Measurements from ENCODE around the gene PEX10.
"Not testable (repeated sequence)": the region's sequence is repeated elsewhere in the genome, so short reads cannot be mapped to it uniquely, and the experiment has no call there.

Gene PEX10

DNA sequence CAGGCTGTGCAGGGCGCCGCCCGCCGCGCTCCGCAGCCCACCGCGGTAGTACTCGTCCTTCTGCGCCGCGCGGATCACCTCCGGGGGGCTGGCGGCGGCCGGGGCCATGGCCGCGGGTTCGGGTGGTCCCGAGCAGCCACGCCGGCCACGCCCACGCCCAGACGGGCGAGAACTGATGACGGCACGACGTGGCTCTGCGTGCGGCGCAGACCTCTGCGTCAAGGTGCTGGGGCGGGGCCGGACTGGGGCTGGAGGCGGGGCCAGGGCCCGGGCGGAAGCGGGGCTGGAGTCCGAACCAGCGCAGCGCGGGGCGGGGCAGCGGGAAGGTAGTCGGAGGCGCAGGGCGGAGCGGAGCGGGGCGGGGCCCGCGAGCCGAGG lies at the start of gene PEX10:
TSS of gene PEX10 (minus strand) at position 170 of the 378 bp plus-strand sequence. CDS start at position 108, 62 bp downstream.
- peak; percentile 96 to 99 for DNase-seq (ENCODE audit: low read depth in 2 of 2, low spot score in 1 of 2)

DNA sequence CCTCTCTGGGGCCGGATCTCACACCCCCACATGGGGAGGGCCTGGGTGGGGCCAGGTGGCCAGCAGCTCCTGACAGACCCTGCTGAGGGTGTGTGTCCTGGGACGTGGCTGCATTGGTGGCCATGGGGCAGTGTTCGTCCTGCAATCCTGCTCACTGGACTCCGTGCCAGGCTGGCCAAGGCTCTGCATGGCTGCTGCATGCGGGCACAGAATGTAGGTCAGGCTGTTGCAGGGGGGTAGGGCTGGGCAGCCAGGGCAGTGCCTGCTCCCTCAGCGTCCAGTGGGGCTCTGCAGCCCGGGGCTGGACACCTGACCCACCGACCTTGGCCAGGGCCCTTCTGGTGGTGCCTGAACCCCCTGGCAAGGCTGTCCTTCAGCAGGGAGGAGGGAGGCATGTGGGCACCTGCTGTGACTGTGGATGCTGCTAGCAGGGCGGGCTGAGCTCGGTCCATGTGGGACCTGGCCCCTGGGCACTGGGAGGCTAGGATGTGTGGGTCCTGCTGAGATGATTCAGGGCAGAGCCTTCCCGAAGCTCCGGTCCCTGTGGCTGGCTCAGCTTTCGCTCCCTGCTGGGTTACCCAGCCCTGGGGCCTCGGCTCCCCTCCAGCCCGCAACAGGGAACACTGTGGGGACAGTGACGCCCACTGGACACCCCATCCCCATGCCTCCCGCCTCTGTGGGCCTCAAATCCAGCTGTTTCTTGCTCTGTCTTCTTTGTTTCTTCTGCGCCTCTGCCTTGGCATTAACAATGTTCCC lies 48.8 kb upstream of the PEX10 start:
- no peak for DNase-seq (ENCODE audit: low read depth in 2 of 2, low spot score in 1 of 2)

DNA sequence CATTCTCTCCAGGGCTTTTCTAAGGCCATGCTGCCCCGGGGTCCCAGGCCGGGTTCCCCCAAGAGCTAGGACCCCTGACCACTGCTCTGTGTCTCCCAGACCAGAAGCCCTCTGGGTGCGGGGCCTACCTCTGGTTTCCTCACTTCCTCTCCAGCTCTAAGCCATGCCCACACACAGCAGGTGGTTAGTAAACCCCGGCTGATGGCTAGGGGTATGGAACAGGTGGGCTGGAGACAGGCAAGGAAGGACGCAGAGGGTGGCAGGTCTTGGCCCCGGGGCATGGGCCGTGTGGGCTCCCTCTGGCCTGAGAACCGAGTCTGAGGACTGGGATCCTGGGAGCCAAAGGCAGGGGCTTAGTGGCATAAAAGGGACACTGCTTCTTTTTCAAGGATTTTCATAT lies 47.8 kb upstream of the PEX10 start:
- no peak for DNase-seq (ENCODE audit: low read depth in 2 of 2, low spot score in 1 of 2)

DNA sequence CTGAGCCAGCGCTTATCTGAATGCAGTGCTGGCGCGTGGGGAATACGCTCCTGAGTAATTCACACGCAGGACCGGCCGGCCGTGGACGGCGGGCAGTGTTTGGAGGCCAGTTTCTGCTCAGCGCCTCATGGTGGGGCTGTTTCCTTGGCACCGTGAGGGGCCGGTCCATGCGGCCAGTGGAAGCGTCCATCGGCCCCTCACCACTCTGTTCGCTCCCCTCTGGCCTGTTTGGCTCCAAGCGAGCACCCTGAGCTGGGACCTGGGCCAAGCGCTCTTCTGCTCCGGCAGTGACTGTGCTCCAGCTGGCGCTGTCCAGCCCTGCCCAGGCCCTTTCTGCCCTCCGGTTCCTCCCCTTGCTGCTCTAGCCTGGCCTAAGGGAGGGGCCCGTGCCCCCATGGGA lies 47.4 kb upstream of the PEX10 start:
- no peak for DNase-seq (ENCODE audit: low read depth in 2 of 2, low spot score in 1 of 2)

DNA sequence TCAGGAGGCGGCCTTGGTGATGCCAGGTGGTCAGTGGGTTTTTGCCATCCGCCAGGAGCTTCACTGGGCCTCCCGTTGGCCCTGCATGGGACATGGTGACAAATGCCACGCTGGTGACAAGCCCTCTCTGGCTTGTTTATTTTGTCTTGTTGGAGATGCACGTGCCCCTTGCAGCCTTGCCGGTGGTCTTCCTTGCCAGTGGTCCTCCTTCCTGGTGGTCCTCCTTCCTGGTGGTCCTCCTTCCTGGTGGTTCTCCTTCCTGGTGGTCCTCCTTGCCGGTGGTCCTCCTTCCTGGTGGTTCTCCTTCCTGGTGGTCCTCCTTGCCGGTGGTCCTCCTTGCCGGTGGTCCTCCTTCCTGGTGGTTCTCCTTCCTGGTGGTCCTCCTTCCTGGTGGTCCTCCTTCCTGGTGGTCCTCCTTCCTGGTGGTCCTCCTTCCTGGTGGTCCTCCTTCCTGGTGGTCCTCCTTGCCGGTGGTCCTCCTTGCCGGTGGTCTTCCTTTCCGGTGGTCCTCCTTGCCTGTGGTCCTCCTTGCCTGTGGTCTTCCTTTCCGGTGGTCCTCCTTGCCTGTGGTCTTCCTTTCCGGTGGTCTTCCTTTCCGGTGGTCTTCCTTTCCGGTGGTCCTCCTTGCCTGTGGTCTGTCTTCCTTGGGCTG lies 46.9 kb upstream of the PEX10 start:
- not testable (repeated sequence) for DNase-seq (ENCODE audit: low read depth in 2 of 2, low spot score in 1 of 2)

DNA sequence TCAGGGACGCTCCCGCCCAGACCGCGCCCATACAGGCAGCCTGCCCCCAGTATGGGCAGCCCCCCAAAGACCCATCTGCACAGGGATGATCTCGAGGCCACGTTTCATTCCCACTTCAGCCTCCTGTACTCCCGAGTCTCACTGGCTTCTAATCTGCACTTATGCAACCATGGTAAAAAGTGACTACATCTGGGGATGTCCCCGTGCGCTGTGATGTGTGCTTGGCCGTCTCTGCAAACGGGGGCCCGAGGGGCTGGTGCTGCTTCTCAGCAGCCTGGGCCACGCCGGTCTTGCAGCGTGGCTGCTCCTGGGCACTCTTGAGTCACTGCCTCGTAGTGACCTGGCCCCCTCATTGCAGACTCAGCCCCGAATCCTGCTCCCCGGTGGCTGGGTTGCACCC lies 46.3 kb upstream of the PEX10 start:
- DNase-seq (ENCODE audit: low read depth in 2 of 2, low spot score in 1 of 2), result no peak

DNA sequence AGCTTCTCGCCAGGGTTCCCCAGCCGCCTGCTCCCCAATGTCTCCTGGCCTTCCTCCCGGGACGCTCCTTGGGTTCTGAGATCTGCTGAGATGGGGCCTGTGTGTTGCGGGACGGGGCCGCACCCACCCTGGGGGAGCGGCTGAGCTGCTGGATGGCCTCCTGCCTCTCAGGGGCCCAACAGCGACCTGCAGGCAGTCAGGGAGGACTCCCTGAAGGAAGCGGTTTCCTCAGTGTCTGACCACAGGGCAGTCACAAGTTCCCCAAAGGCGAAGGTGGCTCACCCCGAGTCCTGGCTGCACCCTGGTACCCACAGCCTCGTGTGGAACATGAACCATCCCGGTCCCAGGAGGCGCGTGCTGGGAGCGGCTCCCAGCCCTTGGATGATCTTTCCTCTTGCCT lies 45.1 kb upstream of the PEX10 start:
- DNase-seq (ENCODE audit: low read depth in 2 of 2, low spot score in 1 of 2), result no peak

DNA sequence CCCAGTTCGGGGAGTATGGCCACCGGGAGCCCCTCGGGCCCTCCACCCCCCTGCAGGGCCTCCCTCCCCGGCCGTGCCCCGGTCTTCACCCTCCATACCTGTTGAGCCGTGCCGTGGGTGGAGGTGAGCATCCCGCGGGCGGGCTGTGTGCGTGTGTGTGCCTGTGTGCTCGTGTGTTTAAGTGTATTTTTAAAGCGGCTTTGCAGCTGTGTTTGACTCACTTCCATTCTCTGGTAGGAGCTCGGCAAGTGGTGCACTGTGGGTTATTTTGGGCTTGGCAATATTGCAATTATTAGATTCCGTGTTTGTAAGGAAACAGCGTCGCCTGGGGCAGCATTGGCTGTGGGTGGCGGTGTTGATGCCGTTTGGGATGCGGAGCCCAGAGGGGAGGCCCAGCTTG lies 43.4 kb upstream of the PEX10 start:
- DNase-seq (ENCODE audit: low read depth in 2 of 2, low spot score in 1 of 2), result no peak

DNA sequence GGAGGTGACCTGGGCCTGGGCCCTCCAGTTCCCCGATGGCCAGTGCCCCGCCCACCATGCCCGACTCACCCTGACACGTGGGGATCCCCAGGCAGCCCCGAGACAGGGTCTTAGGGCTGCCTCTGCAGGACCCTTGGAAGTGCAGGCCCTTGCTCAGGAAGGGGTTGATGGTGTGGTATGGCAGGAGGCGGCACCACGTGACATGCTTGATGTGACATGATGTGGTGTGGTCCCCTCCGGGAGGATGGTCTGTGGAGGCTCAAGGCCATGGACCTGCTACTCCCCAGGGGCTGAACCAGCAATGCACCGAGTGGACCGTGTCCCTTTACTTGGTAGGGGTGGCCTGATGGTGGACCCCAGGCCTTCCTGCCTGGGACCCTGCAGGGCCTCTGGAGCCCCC lies 41.9 kb upstream of the PEX10 start:
- no peak for DNase-seq (ENCODE audit: low read depth in 2 of 2, low spot score in 1 of 2)

DNA sequence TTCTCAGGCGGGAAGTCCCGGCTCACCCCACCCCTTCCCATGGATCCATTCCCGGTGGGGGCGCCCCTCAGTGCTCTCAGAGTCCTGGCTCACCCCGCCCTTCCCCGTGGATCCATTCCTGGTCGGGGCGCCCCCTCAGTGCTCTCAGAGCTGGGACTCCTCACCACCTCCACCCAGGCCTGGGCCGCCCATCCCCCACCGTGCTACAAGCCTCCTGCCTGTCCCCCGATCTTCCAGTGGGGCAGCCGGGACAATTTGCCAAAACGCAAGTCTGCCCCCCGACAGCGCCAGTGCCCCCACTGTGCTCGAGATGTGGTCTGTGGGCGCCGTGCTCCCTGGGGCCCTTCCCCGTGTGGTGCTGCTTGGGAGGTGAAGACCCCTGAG lies 40.6 kb upstream of the PEX10 start:
- DNase-seq (ENCODE audit: low read depth in 2 of 2, low spot score in 1 of 2), result no peak

DNA sequence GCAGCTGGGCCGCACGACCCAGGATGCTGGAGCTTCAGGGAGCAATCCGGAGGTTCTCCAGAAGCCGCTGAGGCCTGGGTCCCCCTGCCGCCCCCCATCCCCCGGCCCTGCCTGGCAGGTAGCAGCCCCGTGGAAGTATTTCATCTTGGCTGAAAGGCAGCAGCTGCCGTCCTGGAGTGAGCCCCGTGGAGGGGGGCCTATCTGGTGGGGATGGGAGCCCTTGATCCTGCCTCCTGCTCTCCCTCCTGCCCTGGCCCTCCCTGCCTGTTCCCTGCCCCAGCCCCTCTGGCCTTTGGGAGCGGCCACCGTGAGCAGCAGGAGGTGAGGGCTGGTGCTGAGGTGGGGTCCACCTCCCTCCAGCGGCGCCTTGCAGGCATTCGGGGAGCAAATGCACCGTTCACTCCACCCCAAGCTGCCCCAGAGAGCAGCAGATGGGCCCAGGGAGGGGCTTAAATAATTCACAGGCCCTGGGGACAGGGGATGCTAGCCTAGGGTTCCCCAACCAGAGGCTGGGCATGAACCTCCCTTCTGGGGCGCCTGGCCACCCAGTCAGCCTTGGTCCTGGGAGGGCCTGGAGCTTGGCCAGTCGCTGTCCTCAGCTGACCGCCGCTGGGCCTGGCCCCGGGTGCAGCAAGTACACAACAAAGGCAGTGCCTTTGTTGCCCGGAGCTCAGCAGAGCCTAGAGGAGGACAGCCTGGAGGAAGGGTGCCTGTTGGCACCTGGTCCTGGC lies 40.0 kb upstream of the PEX10 start:
- DNase-seq (ENCODE audit: low read depth in 2 of 2, low spot score in 1 of 2), result no peak

DNA sequence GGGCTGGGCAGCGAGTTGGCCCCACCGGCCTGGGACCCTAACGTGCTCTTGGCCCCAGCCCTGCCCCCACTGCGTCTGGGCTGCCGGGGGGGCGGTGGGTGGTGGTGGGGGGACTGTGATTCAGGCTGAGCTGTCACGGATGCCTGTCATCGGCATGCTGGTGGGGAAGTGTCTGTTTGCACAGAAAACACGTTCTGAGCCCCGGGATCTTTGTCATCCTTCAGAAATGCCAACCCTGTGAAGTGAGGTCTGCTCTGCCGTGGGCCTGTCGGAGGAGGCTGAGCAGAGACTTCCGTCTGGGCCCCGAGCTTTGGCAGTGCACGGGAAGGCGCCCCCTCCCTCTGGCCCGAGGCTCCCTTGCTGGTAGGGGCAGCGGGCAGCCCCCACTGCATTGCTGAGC lies 39.4 kb upstream of the PEX10 start:
- no peak for DNase-seq (ENCODE audit: low read depth in 2 of 2, low spot score in 1 of 2)

DNA sequence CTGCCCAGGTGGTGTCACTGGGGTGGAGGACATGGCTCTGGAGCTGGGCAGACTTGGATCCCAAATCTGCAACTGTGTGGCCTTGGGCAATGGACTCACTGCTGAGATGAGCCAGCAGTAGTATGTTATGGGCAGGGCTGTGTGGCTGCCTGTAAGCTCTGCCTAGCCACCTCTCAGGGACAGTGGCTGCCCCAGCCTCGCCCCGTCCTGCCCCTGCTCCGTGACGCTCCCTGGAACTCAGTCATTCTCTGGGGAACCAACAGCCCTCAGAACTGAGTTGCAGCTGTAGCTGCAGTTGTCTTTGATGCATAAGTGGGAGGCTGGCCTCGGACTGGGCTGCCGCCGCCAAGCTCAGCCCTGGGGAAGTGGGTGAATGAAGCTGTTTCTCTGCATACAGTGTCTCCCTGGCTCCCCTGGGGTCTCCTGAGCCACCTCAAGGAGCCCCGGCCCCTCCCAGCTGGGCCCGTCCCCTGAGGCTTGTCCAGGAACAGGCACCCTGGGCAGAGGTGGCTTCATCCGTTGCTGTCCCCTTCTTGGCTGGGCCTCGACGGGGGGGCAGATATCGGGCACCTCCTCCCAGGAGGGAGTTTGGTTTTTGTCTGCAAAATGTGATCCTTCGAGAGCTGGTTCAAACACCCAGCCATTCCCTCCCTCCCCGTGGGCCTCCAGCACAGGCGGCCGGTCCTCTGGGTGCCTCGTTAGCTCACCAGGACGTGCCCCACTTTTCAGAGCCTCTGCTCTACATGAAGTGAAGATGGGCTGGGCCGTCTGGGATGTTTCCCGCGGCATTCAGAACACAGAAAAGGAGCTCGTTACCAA lies 37.5 kb upstream of the PEX10 start:
- no peak for DNase-seq (ENCODE audit: low read depth in 2 of 2, low spot score in 1 of 2)

DNA sequence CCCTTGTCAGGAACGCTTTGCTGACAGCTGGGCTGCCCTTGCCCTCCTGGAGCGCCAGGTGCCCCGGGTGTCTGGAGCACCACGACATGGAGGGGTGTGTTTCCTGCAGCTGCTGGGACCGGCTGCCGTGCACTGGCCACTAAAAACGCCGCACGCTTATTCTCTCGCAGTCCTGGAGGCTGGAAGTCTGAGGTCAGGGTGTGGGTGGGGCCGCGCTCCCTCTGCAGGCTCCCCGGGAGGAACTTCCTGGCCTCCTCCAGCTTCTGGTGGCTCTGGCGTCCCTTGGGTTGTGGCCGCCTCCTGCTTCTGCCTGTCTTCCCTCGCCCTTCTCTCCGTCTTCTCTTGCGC lies 35.7 kb upstream of the PEX10 start:
- no peak for DNase-seq (ENCODE audit: low read depth in 2 of 2, low spot score in 1 of 2)

DNA sequence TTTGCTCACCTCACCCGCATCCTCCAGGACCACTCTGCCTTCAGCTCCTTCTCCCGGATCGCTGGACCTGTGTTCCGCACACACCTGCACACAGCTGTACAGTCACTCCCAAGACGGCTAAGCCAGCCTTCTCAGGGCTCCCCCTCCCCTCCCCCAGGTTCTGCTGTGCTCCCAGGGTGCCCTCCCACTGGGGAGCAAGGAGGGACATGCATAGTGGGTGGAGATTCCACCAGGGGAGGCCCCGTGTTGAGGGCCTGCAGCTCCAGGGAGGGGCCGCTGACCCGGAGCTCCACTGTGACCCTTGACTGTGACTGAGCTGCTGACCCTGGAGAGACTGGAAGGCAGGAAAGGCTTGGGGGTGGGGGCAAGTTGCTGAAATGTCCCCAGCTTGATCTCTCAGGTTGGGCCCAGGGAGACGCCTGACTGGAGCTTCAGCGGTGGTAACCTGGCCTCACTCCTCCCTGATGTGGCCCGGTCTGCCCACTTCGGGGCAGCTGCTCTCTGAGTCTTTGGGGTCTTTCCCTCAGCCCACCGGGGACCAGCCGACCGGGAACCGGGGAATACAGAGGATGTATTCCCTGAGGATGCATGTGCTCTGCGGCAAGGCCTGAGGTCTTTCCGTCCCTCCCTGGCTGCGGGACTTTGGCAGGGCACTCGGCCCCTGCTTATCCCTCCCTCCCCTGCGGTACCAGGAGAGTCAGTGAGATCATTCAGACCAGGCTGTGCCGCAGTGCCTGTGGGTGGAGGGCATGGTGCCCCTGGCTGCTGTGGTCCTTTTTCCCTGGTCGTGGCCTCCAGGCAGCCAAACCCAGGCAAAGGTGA lies 35.1 kb upstream of the PEX10 start:
- DNase-seq (ENCODE audit: low read depth in 2 of 2, low spot score in 1 of 2), result no peak

DNA sequence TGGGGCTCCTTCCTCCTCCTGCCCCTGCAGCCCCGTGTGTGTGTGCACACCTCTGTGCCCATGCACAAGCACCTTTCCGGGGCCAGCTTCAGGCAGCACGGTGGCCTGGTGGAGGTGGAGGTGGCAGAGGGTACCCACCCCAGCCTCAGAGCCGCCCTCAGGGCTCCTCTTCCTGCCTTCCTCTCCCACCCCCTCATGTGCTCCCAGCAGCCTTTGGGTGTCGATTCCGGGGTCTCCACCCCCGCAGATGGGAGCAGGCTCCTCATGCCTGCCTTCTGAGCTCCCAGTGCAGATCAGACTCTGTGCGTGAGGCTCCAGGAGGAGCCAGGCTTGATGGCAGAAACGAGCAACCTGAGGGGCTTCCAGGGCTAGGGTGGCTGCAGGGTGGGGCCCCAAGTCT lies 34.5 kb upstream of the PEX10 start:
- DNase-seq (ENCODE audit: low read depth in 2 of 2, low spot score in 1 of 2), result no peak

DNA sequence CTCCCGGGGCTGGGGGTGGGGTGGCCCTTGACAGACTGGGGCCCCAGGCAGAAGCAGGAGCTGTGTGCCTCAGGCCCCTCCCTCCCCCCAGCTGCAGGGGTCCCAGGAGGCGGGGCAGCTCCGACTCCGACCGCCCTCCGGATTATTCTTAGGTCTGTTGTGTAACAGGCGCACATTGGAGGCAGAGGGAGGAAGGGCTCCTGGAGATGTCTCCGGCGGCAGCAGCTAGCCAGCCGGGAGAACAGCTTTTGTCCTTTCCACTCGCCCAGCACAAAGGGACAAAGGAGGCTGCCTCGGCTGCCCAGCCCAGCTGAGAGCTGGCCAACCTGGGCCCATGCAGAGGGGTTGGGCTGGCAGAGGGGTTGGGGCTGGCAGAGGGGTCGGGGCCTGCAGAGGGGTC lies 34.0 kb upstream of the PEX10 start:
- no peak for DNase-seq (ENCODE audit: low read depth in 2 of 2, low spot score in 1 of 2)

DNA sequence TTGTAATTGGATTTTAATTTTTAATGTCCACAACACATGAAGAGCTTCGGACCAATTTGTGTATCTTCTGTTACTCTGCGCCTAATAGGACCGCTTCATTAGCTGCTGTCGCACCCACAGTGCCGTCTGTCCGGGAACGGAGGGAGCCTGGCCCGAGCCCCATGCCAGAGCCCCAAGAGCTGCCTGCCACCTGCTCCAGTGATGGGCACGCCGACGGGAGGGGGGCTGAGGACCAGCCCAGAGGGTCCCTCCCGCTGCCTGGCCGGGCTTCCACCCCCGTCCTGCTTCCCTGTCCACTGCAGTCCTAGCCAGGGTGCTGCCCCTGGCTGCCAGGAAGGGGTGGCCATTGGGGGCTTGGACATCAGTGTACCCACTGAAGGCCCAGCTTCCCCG lies 33.5 kb upstream of the PEX10 start:
- no peak for DNase-seq (ENCODE audit: low read depth in 2 of 2, low spot score in 1 of 2)

DNA sequence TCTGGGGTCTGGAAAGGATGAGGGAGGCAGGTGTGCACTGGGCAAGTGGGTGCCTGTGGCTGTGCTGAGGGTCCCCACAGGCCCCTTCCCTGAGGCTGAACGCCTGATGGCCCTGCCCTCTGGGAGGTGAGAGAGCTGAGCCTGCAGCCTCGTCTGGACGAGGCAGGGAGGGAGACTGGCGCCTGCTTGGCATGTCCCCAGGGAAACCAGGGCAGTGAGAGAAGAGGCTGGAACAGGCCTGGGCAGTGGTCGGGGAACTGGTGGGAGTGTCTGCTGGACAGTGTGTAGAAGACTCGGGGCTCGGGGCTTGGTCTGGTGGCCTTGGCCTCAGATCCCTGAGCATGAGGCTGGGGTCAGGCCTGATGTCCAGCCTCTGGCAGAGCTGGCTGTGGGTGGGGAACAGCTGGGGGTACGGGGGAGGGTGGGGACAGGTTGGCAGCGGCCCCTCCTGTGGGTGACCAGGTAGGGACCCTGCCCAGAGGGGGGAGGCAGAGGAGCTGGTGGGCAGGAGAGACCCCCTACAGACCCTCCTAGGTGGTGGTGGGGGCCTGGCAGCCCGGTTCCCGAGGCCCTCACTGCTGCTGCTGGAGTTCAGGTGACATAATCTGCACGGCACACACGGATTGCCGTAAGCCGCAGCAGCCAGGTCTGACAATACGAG lies 32.9 kb upstream of the PEX10 start:
- no peak for DNase-seq (ENCODE audit: low read depth in 2 of 2, low spot score in 1 of 2)

DNA sequence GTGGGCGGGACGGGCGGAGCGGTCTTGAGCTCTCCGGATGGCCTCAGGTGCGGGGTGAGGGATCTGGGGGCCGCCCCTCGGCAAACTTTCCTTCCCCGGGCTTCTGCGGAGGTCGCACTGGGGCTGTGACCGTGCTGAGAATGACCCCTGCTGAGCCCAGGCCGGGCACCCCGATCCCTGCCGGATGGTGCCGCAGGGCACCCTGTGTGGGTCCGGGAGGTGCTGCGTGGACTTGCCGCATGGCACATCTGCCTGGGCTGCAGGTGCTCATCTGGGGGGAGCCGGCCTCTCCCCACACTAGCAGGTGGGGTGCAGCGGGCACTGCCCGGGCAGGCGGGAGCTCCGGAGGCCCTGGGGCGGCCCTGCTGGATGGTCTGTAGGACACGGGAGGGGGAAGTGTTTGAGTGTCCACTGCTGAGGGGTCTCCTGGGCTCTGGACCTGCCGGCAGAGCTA lies 31.8 kb upstream of the PEX10 start:
- DNase-seq (ENCODE audit: low read depth in 2 of 2, low spot score in 1 of 2), result no peak
